Type B pancreatic cell (in vitro differentiated cells): ENCODE measurements around the gene PVR. TPM values are rescaled to one million over a fixed set of nuclear protein-coding genes. Genes with fewer than 3 reads are reported as not detected.

ENCODE experiments used
- DNase-seq: peaks from one replicate; pipeline ENCODE4 v3.0.0; 2021; ENCODE audit warnings: mixed read lengths; ENCODE audit not compliant: unreplicated experiment; ENCODE audit errors: extremely low spot score
- H3K27ac Mint-ChIP-seq: 2 replicates; pipeline ENCODE4 v1.8.0; 2021; ENCODE audit warnings: mild to moderate bottlenecking, mixed read lengths
- H3K27me3 Mint-ChIP-seq: 2 replicates; pipeline ENCODE4 v1.8.0; 2021; ENCODE audit warnings: mixed read lengths
- H3K36me3 Mint-ChIP-seq: 2 replicates; pipeline ENCODE4 v1.8.0; 2021; ENCODE audit warnings: mixed read lengths
- H3K4me1 Mint-ChIP-seq: one replicate; pipeline ENCODE4 v1.8.0; 2021; ENCODE audit warnings: mixed read lengths; ENCODE audit not compliant: unreplicated experiment
- H3K4me3 Mint-ChIP-seq: 2 replicates; pipeline ENCODE4 v1.8.0; 2021; ENCODE audit warnings: mild to moderate bottlenecking, mixed read lengths
- H3K9me3 Mint-ChIP-seq: 2 replicates; pipeline ENCODE4 v1.8.0; 2021; ENCODE audit warnings: mixed read lengths
- CTCF ChIP-seq: fragments of 200-600 bp; sonication (generic); conservative IDR thresholded peaks from 2 replicates; pipeline ENCODE4 v1.5.0; 2021; ENCODE audit warnings: antibody characterized with exemption, mild to moderate bottlenecking
- long read RNA-seq: library from polyadenylated mRNA; unstranded; transcript quantifications from one replicate; pipeline ENCODE4 v2.0.0, GENCODE V29; 2020
- total RNA-seq: library from RNA; stranded (reverse); gene quantifications from 2 replicates; pipeline ENCODE4 v1.2.1, GENCODE V29; 2021; ENCODE audit warnings: low replicate concordance

Gene PVR
- 29.7 and 38.6 TPM in 2 replicates for total RNA-seq
- long read RNA-seq, transcript PVR-205 (8 exons, 3,325 nt), result major isoform, 12 of 49 reads
- long read RNA-seq, partial matches to known transcripts, result 26 of 49 reads
- long read RNA-seq, other reads (novel, unspliced or antisense), result 2 of 49 reads

- Mint-ChIP-seq H3K36me3 (peaks cover 3% of the 10 kb centered on the region), H3K9me3 (no peaks in the 10 kb centered on the region), H3K4me3 (peak within 1 kb of the TSS; percentile 90), H3K27ac (peak within 1 kb of the TSS; percentile 46), H3K4me1 (peaks cover 9% of the 10 kb centered on the region), H3K27me3 (peaks cover 10% of the 10 kb centered on the region)
- no peak for TF ChIP-seq CTCF
- DNase-seq, result peak; percentile 78
These were observed at the start of gene PVR for GRCh38 chr19:44643605-44644401. PVR (plus strand) TSS chr19:44643910; CDS start chr19:44644097, 187 bp downstream.

- Mint-ChIP-seq H3K36me3 (no peaks in the 10 kb centered on the region), H3K9me3 (no peaks in the 10 kb centered on the region), H3K4me1 (no peaks in the 10 kb centered on the region), H3K4me3 (no peak overlapping the region), H3K27me3 (peaks cover 49% of the 10 kb centered on the region), H3K27ac (peak overlapping the region; percentile 74)
- DNase-seq, result no peak
- TF ChIP-seq CTCF, result no peak
These were observed 47.1 kb upstream of the PVR start for GRCh38 chr19:44596428-44597130.

DNA sequence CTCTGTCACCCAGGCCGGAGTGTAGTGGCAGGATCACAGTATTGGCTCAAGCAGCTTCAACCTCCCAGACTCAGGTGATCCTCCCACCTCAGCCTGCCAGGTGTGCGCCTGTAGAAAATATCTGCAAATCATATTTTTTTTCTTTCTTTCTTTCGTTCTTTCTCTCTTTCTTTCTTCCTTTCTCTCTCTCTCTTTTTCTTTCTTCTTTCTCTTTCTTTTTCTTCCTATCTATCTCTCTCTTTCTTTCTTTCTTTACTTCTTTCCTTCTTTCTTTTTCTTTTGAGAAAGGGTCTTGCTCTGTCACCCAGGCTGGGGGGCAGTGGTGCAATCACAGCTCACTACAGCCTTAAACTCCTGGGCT, 46.6 kb upstream of the PVR start:
- Mint-ChIP-seq H3K27me3 (peaks cover 51% of the 10 kb centered on the region), H3K27ac (peak overlapping the region; percentile 74), H3K9me3 (no peaks in the 10 kb centered on the region), H3K36me3 (no peaks in the 10 kb centered on the region), H3K4me1 (no peaks in the 10 kb centered on the region), H3K4me3 (no peak overlapping the region)
- no peak for DNase-seq
- TF ChIP-seq CTCF, result no peak

GRCh38 chr19:44598355-44598754, 45.4 kb upstream of the PVR start:
- DNase-seq, result no peak
- TF ChIP-seq CTCF, result no peak
- Mint-ChIP-seq H3K9me3 (no peaks in the 10 kb centered on the region), H3K4me1 (no peaks in the 10 kb centered on the region), H3K27me3 (peaks cover 52% of the 10 kb centered on the region), H3K27ac (no peak overlapping the region), H3K4me3 (no peak overlapping the region), H3K36me3 (no peaks in the 10 kb centered on the region)

GRCh38 chr19:44598880-44599279, 44.8 kb upstream of the PVR start:
- H3K9me3 Mint-ChIP-seq, result no peaks in the 10 kb centered on the region
- no peak overlapping the region for H3K27ac Mint-ChIP-seq
- no peak for TF ChIP-seq CTCF
- peaks cover 53% of the 10 kb centered on the region for H3K27me3 Mint-ChIP-seq
- H3K36me3 Mint-ChIP-seq, result no peaks in the 10 kb centered on the region
- DNase-seq, result no peak
- no peaks in the 10 kb centered on the region for H3K4me1 Mint-ChIP-seq
- H3K4me3 Mint-ChIP-seq, result no peak overlapping the region
